NCI-H2196 treated with DMSO at 0.1 percent for 48 hours (cell line): ENCODE data around the gene RAPGEF2.
"Not testable (repeated sequence)": the region's sequence is repeated elsewhere in the genome, so short reads cannot be mapped to it uniquely, and the experiment has no call there.

Experiments used
- DNase-seq: peaks from one replicate; lab custom pipeline; 2025; ENCODE audit not compliant: unreplicated experiment; lab: John Stamatoyannopoulos, UW

The RAPGEF2 gene

GRCh38 chr4:159360549-159360948, 257.7 kb downstream of the RAPGEF2 start:
- DNase-seq, result no peak

GRCh38 chr4:159363361-159363760, 260.5 kb downstream of the RAPGEF2 start:
- no peak for DNase-seq

GRCh38 chr4:159366966-159367780, 264.3 kb downstream of the RAPGEF2 start:
- no peak for DNase-seq

- DNase-seq, result no peak
Measured at GRCh38 chr4:159367781-159368080, 264.9 kb downstream of the RAPGEF2 start.

GRCh38 chr4:159368320-159368719, 265.4 kb downstream of the RAPGEF2 start:
- DNase-seq, result no peak

GRCh38 chr4:159369256-159369655, 266.4 kb downstream of the RAPGEF2 start:
- no peak for DNase-seq

- DNase-seq, result no peak
Measured at GRCh38 chr4:159370286-159370685, 267.4 kb downstream of the RAPGEF2 start.

GRCh38 chr4:159374749-159375530, 272.1 kb downstream of the RAPGEF2 start:
- DNase-seq, result no peak

GRCh38 chr4:159376289-159376688, 273.4 kb downstream of the RAPGEF2 start:
- no peak for DNase-seq

- no peak for DNase-seq
Measured at GRCh38 chr4:159378056-159378616, 275.3 kb downstream of the RAPGEF2 start.

- not testable (repeated sequence) for DNase-seq
Measured at GRCh38 chr4:159379064-159379463, 276.2 kb downstream of the RAPGEF2 start.

- DNase-seq, result no peak
Measured at GRCh38 chr4:159379836-159380235, 277.0 kb downstream of the RAPGEF2 start.

GRCh38 chr4:159382856-159383561, 280.1 kb downstream of the RAPGEF2 start:
- no peak for DNase-seq

- no peak for DNase-seq
Measured at GRCh38 chr4:159383562-159383931, 280.7 kb downstream of the RAPGEF2 start.

- DNase-seq, result no peak
Measured at GRCh38 chr4:159384017-159384416, 281.1 kb downstream of the RAPGEF2 start.

- no peak for DNase-seq
Measured at GRCh38 chr4:159384632-159385031, 281.8 kb downstream of the RAPGEF2 start.

GRCh38 chr4:159386620-159387019, 283.7 kb downstream of the RAPGEF2 start:
- DNase-seq, result no peak

GRCh38 chr4:159389756-159390155, 286.9 kb downstream of the RAPGEF2 start:
- no peak for DNase-seq

- DNase-seq, result no peak
Measured at GRCh38 chr4:159390648-159391047, 287.8 kb downstream of the RAPGEF2 start.

- no peak for DNase-seq
Measured at GRCh38 chr4:159395693-159396092, 292.8 kb downstream of the RAPGEF2 start.

GRCh38 chr4:159396151-159396550, 293.3 kb downstream of the RAPGEF2 start:
- no peak for DNase-seq
